Germinal center (tissue), 1 donor: ENCODE results near the gene ASXL2.

ENCODE experiments used
- DNase-seq: peaks from one replicate; pipeline ENCODE4 v3.0.0; 2012; ENCODE audit warnings: mixed read lengths, low spot score

Gene ASXL2

GRCh38 chr2:25690058-25690457 is 188.2 kb downstream of the ASXL2 start:
- no peak for DNase-seq

- no peak for DNase-seq
Observed at GRCh38 chr2:25688236-25688635, 190.1 kb downstream of the ASXL2 start.

GRCh38 chr2:25685741-25686140 is 192.5 kb downstream of the ASXL2 start:
- no peak for DNase-seq

DNA sequence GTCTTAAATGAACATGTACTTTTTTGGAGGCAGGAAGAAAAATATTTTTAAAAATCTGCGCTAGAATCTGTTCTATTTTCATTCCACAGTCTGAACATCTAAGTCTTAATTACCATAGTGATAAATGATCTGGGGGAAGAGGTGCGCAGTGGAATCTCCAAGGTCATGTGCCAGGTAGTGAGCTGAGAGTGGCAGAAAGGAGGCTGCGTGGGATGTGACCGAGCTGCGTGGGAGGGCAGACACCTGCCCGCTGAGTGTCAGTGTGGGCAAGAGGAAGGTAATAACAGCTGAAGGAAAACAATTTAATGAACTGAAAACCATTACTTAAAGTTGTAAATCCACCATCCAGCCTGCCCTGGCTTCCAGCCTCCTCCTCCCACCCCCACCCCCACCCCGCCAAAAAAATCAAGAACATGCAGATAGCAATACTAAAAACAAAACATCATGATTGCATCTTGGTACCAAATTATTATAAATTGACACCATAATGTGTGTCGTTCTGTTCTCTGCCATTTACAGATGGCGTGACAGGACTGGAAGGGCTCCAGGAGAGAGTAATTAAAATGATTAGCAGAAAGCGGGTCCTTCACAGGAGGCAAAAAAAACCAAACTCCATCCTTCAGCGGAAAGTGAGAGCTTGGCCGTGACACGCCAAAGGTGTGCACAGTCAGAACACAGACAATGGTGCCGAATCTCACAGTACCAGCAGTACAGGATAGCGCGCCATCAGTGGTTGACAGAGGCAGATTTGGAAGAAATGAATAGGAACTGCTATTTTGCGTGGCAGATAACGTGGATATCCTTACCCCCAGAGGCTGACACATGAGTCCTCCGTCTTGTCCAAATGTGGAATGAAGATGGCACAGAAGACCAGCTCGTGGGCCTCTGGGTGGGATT is 193.5 kb downstream of the ASXL2 start:
- DNase-seq = no peak
